Head of caudate nucleus (tissue), 42 donors: ENCODE measurements around the gene CASZ1.
A peak's percentile ranks its signal among the peaks of the same experiment; 100 is the strongest.

Experiments used
- DNase-seq, 42 donors: peaks; one replicate each; pipeline versions ENCODE4 v3.0.0 to v3.0.0-alpha.2; 2020 to 2021; ENCODE audit warnings: mixed read lengths in 7 of 42
- intact Hi-C: fragments of 100-400 bp; cut with DNase I; formaldehyde crosslinking; loops from one replicate; pipeline ENCODE4 v1.15.0; 2022

CASZ1 gene

DNA sequence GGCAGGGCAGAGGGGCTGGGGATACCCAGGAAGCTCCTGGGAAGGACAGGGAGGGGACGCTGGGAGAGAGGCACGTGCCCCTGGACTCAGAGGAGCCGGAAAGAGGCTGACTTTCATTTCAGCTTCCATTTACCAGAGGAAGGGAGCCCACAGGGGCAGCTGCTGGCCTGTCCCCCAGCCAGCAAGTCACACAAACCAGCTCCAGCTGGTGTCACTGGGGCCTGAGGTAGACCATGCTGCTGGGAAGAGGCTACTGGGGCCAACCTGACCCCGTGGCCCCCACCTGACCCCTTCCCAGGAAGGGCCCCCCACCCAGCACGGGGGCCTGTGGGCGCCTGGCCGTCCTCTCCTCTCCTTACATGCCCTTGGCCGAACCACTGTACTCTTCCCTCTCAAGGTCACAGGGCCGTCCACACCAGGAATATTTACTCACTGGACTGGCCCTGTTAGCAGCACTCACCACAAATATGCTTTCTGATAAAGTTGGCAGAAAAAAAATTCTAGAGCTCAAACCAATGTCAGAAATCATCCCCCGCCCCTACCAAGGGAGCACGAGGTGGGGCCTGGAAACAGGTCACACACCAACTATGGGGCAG, 110.5 kb downstream of the CASZ1 start:
- DNase-seq: no peak
- intact Hi-C loops: no loop called here

DNA sequence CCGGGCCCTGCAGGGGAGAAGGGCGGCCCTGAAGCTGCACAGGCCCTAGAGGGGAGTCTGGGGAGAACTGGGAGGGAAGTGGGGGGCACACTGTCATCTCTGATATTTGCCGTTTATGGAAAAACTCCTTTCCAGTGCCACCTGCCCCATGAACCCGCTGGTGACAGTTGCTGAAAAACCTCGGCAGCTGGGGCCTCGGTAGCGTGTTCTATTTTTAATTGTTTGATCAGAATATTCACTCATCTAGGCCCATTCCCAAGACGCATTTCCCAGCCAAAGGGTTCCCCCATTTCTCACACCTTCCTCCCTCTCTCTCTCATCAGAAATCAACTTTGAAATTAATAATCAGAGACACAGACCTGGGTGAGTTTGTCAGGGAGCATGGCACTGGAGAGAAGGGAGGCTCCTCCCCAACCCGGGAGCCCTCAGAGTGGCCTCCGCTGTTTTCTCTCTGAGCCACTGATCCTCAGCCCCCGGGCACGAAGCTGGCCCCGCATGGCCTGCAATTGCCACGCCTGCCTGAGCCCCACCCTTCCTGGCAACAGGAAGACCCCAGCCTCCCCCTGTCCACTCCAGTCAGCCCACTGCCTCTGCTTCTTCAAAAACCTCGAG, 111.1 kb downstream of the CASZ1 start:
- no peak for DNase-seq
- intact Hi-C loops: no loop called here

DNA sequence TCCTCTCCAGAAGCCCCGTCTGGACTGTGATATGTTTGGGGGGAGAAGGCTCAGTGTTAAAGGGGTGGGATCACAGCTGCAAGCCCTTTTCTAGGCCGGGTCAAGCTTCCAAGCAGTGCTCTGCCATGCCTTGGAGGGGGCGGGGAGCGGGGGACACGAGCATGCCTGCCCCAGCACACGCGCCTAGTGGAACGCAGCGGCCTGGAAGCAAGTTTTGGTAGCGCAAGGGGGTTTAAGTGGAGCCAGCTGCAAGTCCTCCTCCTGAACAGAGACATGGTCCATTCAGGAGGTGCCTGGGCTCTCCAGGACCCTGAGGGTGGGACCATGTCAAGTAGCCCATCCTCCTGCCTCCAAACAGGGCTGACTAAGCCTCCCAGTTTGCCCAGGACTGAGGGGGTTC, 112.2 kb downstream of the CASZ1 start:
- DNase-seq: no peak
- intact Hi-C loops: no loop called here

DNA sequence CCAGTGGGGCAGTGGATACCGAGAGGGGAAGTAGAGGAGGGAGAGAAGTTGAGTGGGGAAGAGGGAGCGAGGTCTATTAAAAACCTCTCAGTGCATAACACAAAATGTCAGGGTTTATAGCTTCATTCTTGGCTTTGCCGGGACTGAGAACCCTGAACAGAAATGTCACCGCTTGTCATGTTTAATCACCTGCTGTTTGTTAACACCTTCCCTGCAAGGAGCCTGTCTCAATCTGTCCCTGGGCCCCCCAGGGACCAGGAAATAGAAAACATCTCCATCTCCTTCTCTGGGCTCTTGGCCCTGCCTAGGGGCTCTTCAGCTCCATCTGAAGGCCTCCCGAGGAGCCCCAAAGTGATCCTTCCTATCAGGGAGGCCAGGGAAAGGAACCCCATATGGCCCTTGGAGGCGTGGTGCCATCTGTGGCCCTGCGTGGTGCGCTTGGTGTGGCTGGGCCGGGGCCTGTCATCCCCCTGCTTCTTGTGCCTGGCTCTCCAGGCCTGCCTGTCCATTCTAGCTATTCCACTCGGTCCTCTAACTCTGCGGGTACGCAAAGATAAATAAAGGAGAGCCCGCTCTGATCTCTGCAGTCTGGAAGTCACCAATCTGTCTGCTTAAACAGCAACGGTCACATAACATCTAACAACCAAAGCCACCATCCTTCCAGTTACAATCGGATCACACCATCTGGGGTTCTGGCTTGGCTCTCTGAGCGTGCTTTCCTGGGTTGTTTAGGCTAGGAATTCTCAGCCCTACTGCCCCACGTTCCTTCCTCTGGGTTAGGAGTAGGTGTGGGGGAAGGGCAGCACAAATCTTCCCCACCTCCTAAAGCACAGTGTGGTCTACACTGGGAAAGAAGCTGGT, 113.8 kb downstream of the CASZ1 start:
- DNase-seq: no peak
- intact Hi-C loops: no loop called here

DNA sequence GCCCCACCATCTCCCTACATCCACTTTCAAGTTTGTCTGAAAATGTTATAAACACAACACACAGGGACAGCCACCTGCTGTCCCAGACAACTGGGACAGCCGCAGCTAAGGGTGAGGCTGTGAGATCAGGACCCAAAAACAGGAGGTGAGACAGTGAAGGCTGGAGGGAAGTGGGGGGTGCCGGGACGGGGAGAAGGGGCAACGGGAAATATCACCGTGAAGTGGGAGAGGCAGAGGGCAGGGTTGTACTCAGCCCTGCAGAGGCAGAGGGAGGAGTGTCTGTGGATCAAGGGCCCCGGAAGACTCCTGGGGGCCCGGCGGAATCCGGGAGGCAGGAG, 114.4 kb downstream of the CASZ1 start:
- no peak for DNase-seq

DNA sequence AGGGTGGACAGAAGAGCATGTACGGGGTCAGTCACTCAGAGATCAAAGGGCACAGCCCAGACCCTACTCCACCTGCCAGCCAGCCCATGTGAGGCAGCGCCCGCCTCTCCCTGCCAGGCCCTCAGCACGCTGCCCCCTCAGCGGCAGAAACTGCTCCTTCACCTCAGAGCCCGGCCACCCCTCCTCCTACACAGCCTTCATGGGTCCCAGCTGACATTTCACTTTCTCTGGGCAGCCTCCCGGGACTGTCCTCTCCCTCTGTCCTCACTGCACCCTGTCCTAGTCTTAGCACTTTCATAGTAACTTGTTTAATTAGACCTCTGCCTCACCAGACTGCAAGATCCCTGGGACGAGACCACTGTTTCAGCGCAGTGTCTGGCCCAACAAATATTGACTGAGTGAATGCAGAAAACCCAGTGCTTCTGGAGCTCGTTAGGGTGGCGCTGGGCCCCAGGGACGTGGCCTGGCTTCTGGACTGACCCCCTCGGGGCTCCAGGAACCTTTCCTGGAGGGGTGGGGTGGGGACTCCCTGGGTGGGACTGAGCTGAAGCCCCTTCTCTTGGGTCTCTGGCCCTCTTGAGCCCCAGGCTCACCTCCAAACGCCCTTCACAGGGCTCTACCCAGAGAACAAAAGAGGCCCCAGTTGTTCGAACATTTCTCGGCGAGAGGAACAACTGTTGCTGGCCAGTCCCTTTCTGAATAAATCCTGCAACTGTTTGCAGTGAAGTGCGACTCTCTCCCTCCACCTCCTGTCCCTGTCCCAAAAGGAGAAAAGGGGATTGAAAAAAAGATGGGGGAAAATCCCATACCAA, 114.9 kb downstream of the CASZ1 start:
- intact Hi-C loops: no loop called here
- no peak for DNase-seq

More for the DNA sequence above, 114.4 kb downstream of the CASZ1 start:
- intact Hi-C loops: no loop called here

DNA sequence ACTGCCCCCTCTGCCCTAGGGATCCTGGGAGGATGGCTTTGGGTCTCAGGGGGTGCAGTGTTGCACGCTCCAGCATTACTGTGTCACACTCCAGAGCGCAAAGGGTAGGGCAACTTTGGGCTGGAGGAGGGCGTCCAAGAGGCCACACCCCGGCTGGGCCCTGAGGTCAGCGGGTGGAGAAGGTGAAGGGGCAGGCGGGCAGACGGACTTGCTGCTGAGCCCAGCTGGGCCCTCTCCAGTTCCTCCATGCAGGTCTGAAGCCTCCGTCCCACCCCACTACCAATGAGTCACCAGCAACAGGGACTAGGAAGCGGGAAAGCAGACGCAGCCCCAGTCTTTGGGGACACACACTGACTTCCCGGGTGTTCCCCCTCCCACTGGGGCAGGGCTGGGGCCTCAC, 116.0 kb downstream of the CASZ1 start:
- intact Hi-C loops: no loop called here
- no peak for DNase-seq

DNA sequence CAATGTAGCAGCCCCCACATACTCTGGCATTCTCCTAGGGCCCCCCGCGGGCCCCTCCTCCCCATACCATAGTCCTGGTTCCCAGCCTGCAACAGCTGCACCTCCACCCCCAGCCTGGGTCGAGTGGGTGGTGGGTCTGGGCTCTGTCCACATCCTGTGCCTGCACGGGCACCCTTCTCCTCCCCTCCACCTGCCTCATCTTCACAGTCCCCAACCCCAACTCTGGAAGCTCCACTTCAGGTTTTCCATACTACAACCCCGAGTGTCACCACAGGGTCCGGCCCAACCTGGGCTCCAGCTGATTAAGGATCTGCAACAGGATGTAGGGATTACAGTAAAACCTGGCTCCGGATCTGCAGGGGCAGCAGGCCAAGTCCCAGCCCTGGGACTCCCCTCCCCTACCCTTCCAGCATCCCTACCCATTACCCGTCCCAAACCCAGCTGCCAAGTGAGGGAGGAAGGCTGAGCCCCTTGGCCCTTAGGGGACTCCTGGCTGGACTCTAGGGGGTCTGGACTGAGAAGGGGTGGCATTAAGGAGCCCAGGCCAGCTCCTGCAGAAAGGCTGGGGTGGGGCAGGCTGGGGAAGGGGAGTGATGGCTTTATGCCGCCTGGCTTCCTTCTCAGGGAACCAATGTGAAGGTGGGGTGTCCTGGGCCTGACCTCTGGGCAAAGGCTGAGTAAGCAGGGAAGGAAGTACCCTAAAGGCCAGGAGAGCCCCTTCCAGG, 116.8 kb downstream of the CASZ1 start:
- intact Hi-C loops: no loop called here
- peak in 2 of 42 donors; percentile 9 to 25 for DNase-seq

DNA sequence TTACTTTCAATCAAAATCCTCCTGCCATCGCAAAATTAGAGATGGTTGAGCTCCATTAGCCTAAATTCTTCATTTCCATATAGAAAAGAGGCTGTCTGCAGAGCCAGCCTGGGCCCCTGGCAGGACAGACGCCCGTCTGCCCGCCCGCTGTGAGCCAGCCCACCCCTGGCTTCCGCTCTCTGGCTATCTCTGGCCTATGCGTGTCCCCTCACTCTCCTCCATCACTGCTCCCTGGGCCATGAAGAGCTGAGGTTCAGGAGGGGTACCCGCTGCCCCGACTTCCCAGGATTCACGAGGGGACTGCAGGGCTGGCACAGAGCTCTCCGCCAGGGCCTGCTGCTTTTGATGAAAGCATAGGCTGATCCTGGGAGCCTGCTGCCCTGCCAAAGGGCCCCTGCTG, 117.6 kb downstream of the CASZ1 start:
- no peak for DNase-seq
- intact Hi-C loops: no loop called here

DNA sequence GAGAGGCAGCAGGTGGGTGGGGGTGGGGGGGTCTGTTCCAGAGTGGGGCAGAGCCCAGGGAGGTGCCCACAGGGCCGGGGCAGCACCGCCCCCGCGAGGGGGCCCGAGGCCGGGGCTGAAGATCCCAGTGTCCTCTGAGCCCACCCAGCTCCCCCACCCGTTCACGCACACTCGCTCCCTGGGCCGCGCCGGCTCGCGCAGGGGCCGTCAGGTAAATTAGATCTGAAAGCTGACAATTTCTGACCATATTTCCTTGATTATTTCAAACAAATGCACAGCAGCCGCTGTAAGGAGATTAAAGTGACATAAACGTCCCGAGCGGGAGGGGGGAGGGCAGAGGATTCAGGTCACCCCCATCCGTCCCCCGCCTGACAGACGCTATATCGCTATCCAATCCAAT, 118.0 kb downstream of the CASZ1 start:
- no peak for DNase-seq
- intact Hi-C loops: no loop called here

DNA sequence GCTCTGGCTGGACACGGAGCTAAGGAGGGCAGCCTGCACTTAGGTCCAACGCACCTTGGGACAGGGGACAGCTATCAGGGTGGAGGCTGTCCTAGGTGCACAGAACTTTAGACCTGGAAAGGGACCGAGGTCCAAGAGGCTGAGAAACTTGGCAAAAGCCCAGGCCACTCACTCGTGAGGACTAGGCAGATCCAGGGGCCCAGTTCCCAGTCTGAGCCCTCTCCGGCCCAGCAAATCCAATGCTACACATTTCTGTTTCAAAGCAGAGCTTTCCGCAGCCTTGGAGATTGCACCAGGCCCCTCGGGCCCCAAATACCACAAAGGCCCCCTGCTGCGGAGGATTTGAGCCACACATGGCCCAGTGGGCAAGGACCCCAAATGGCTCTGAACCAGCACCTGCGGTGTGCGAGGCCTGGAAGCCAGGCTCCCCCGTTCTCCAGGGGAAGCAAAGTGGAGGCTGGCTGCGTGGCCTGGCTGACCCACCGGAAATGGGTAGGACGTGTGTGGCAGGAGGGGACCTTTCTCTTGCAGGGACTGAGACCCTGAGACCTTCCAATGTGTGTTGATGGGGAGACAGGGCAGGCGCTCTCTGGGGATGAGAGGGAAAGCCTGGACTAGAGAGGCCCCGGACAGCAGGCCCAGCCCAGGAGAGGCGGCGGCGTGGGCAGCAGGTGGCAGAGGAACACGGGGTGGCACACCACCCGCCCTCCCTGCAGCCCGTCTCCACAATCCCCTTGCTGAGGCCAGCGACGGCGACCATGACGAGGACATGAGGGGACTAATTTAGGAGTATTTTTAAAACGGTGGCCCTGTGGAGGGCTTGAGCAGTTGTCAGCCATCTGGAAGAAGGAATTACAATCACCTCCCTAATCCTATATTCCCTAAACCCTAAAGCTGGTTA, 118.7 kb downstream of the CASZ1 start:
- no peak for DNase-seq
- intact Hi-C loops: no loop called here

DNA sequence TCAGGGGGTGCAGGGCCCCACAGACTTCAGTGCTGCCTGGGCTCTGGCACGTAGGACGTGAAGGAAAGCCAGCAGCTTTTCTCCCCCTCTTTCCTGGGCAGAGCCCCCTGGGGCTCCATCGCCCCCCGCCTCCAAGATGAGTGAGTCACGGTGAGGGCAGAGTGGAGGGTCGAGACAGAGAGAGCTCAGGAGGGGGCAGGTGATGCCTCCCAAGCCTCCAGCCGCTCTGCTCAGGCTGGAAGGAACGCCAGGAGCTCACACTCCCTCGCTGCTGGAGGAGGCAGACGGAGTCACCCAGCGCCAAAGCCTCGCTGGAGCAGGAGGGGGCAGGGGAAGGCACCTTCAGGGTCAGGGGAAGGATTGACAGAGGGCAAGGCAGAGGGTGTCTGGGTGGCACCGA, 119.5 kb downstream of the CASZ1 start:
- intact Hi-C loops: no loop called here
- DNase-seq: no peak

DNA sequence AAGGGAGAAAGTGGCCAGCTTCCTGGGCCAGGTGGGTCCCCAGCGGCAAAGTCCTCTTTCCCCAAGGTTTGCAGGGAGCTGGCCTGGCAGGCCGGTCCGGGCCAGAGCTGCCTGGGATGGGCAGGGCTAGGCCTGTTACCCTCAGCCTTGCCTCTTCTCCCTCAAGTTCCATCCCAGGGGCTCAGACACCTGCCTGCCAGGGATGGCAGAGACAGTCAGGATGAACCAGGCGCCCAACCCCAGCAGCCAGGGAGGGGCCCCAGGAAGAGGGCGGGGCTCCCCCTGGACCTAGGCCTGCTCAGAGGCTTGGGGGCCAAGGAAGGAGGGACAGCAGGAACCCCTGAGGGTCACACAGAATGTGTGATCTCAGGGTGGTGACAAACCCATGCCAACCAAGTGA, 120.6 kb downstream of the CASZ1 start:
- no peak for DNase-seq
- intact Hi-C loops: no loop called here

DNA sequence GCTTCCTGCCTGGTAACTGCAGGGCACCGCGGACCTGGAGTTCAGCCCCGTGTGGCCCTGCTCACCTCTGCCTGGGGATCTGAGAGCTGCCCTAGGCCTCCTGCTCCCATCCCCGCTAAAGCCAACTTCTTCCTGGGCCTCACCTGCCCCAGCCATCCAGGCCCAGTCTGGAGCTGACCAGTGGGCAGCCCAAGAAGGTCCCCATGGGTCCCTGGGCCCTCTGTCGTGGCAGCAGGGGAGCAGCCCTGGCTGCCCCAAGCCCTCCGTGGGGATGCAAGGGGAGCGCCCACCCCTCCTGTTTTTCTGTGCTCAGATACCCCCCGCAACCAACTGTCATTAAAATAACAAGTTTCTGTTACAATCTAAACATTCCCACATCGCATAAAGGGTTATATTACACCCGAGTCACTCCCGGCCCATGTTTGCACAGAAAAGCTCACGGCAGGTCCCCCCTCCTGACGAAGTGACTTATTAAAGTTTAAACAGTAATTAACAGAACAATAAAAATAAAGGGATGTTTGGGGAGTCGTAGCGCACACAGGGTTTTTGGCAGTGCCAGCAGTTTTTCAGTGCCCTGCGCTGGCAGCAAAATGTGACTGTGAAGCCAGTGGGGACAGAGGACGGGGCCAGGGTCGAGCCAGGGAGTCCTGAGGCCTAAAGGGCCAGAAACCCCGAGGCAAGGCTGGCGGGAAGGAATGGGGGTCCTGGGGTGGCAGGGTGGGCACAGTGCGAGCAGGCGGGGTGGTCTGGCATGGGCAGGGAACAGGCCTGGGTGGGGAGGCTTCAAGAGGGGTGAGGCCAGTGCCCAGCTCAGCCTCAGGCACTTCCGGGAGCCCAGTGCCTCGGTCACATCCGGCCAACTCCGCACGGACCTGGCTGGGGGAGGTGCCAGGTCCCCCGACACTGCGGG, 121.5 kb downstream of the CASZ1 start:
- intact Hi-C loops: no loop called here

DNA sequence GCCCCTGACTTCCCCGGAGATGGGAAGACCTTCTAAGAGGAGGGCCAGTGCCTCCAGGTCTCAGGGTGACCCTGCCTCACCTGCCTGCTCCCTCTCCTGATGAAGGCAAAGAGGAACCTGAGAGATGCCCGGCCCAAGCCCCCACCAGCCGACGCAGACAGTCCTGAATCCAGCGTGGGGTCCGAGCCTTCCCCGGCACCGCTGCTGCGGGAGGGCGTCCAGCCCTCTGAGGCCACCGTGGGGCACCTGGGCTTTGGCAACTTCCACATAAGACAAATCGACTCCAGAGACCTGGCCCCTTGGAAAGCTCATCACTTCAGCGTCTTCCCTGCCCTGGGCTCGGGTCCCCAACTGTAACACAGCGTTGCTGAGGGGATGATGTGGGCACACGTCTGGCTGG, 122.2 kb downstream of the CASZ1 start:
- DNase-seq: no peak
- intact Hi-C loops: no loop called here

More for the DNA sequence above, 121.5 kb downstream of the CASZ1 start:
- DNase-seq: peak in 1 of 42 donors; percentile 16

DNA sequence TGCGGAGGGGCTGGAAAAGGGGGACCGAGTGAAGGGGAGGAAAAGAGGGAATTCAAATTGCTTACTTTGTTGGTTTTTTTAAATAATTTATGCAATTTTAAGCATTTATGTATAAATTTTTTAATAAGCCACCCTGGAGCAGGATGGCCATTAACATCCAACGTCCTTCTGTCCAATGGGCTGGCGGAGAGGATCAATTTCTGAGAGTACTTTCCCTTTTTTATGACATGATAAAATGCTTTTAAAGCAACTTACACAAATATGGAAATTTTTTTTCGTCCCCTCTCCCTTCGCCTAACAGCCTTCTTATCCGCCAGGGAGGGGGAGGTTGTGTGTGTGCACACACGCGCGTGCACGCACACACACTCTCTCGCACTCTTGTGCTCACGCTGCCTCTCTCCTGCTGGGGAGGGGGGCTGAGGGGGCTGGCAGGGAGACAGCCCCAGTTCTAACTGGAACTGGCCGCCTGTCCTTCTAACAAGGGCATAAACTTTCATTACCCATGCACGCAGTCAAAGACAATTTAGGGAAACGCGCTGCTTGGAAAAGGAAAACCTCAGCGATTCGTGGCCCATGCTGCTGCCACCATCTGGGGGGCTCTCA, 123.2 kb downstream of the CASZ1 start:
- intact Hi-C loops: no loop called here
- no peak for DNase-seq
